ENCODE measurements around the gene KLF15.

DNA sequence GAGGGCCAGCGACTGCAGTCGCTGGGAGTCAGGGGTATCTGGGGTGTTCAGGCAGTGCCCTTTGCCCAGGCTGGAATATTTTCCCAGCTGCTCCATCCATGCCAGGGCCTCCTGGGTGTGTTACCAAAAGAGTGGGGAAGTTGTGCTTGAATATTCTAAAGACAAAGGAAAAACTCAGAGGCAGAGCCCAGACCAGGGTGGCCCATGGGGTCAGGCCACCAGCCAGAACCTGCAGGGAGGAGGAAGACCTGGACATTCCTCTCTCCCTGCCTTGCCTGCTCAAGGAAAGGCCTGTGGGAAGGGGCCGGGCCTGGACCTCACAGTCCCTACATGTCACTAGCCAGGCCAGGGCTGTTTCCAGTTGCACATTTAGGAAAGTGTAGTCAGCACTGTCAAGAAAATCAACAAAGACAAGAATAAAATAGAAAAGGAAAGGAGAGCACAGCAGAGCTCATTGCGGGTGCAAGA is 16.0 kb upstream of the KLF15 start:
- TF ChIP-seq, protein P1, sequence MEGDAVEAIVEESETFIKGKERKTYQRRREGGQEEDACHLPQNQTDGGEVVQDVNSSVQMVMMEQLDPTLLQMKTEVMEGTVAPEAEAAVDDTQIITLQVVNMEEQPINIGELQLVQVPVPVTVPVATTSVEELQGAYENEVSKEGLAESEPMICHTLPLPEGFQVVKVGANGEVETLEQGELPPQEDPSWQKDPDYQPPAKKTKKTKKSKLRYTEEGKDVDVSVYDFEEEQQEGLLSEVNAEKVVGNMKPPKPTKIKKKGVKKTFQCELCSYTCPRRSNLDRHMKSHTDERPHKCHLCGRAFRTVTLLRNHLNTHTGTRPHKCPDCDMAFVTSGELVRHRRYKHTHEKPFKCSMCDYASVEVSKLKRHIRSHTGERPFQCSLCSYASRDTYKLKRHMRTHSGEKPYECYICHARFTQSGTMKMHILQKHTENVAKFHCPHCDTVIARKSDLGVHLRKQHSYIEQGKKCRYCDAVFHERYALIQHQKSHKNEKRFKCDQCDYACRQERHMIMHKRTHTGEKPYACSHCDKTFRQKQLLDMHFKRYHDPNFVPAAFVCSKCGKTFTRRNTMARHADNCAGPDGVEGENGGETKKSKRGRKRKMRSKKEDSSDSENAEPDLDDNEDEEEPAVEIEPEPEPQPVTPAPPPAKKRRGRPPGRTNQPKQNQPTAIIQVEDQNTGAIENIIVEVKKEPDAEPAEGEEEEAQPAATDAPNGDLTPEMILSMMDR (conservative IDR thresholded peaks at IDR 0.05; ENCODE audit: low read depth, low read length) = no peak
- TF ChIP-seq EZH2 (IDR thresholded peaks at IDR 0.05; ENCODE audit: low read length, unreplicated experiment) = no peak

Measured in PC-3 (cell line).